Glomerular endothelial cell (primary cell): ENCODE results near the gene ALX1. TPM values are rescaled to one million over a fixed set of nuclear protein-coding genes. Genes with fewer than 3 reads are reported as not detected.
"Not testable (repeated sequence)": the region's sequence is repeated elsewhere in the genome, so short reads cannot be mapped to it uniquely, and the experiment has no call there.

ENCODE experiments used
- DNase-seq: peaks from one replicate; pipeline ENCODE4 v3.0.0-alpha.2; 2011; ENCODE audit warnings: low read depth, low spot score; ENCODE audit errors: extremely low read depth
- total RNA-seq: library from RNA; depleted of rRNA; stranded (reverse); fragments of >200 nt; gene quantifications from 2 replicates; pipeline ENCODE4 v1.2.3, GENCODE V29; 2015

ALX1 gene
- total RNA-seq, 1 donor from 2014 or later, result 0.64 TPM

DNA sequence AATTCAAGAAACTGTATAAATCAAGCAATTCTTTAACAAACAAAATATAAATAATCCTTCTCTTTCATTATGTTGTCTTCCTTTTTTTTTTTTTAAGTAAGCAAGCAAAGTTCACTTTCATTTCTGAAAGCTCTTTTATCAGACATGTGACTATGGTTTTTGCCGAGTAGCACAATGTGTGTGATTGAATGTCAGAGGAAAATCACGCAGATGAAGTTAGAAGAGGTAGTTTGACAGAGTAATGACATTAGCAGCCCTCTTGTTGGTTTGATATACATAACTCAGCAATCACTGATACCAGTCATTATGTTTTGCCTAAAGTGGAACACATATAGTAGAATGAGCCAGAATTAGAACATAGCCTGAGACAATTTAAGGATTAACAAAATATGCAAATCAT is 19.0 kb downstream of the ALX1 start:
- DNase-seq, result no peak

DNA sequence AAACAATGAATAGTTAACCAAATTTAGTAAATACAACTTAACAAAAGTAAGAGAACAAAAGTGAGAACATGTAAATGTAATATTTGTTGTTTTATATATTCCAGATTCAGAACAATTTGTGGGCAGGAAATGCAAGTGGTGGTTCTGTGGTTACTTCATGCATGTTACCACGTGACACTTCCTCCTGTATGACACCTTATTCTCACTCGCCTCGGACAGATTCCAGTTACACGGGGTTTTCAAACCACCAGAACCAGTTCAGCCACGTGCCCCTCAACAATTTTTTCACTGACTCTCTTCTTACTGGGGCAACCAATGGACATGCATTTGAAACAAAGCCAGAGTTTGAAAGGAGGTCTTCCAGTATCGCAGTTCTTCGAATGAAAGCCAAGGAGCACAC is 21.0 kb downstream of the ALX1 start:
- no peak for DNase-seq

DNA sequence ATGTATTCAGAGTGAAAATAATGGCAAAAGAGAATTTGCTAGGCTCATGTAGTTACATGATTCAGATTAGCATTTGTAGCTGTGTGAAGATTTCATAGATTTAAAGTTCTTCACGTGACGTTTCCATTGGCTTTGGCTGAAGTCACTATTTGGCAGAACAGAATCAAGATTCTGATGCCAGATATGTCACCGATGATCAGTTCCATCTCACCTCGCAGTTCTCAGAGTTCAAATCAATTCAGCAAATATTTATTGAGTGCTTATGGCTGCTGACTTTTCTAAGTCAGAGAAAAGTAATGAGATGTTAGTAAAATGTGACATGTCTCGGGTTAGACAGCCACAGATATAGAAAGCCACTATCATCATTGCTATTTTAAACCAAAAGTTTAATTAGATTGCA is 28.4 kb downstream of the ALX1 start:
- DNase-seq, result no peak

DNA sequence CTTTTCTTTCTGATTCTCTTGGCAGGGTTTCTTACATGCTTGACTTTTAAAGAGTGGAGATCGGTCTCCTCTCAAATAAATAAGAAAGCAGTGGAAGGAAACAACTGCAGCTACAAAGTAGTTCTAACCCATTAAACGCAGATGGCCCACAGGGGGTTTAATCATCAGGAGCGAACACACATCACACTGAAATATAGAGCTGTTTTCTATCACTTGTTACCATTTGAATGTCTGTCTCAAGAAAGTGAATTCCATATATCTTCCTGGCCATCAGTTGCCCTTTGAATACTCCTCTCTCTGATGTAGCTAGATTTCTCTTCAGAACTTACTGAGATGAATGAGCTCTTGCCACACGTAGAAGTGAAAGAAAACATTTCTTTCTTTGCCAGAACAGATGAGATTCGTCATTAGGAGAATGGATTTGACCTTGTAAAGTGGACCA is 29.1 kb downstream of the ALX1 start:
- no peak for DNase-seq

DNA sequence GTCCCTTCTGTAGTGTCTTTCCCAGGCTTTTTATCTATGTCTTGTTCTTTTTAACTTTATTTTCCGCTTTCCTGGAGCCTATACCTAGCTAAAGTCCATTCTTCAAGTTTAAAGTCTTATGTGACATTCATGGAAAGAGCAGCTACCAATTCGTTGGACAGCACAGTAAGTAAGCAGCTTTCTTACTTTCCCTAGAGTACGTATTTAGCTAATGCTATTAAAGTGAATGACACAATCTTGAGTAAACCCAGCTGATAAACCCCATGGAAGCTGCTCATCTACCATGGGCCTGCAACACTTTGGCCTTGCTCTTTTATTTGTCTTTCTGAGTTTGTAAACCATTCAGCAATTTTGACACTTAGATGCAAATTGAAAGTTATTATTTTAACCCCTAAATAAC is 30.0 kb downstream of the ALX1 start:
- no peak for DNase-seq

DNA sequence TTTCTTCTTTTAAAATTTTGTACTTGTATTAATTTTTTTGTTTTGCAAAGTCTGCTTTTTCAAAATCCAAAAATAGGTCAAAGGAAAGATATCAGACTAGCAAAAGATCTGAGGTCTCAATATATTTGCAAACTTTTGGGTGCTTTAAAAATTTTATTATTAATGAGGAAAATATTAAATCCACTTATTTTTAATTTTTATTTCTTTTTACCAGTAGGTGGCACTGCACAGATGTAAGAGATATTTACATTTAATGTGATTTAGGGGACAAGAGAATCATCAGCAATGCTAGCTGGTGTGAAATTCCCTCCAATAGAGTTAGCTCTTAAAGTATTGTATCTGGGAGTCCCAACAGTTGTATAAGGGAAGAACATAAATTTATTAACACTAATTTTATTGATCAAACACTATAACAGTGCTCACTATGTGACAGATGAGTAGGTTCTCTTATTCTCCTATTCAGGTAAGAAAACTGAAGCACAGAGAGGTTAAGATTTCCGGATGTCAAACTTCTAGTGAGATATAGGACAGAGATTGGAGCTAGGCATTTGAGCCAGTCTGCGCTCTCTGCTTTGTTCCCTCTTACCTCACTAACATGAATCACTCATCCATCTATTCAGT is 30.5 kb downstream of the ALX1 start:
- no peak for DNase-seq

DNA sequence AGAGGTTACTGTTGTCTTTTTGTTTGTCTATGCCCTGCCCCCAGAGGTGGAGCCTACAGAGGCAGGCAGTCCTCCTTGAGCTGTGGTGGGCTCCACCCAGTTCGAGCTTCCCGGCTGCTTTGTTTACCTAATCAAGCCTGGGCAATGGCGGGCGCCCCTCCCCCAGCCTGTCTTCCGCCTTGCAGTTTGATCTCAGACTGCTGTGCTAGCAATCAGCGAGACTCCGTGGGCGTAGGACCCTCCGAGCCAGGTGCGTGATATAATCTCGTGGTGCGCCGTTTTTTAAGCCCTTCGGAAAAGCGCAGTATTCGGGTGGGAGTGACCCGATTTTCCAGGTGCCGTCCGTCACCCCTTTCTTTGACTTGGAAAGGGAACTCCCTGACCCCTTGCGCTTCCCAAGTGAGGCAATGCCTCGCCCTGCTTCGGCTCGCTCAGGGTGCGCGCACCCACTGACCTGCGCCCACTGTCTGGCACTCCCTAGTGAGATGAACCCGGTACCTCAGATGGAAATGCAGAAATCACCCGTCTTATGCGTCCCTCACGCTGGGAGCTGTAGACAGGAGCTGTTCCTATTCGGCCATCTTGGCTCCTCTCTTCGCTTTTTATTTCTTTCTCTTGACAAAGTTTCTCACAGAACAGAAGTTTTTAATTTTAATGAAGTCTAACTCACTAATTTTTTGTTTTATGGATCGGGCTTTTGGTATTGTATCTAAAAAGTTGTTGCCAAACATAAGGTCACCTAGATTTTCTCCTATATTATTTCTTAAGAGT is 38.0 kb downstream of the ALX1 start:
- DNase-seq, result not testable (repeated sequence)

DNA sequence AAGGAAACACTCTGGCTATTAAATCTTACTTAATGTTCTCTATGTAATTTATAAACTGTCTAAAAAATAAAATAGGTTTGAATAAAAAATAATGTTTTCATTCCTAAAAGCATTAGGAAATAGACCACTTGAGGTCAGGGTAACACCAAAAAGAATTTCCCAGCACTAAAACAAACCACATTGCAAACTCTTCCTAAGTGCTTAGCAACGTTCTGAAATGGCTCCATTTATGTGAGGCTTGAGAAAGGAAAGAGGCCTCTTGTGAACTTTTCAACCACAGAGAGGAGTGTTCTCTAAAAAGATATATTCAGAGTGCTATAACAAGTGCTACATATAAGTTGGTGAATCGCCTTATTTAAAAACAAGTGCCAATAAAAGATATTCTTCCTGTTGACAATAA is 42.7 kb downstream of the ALX1 start:
- DNase-seq, result no peak

DNA sequence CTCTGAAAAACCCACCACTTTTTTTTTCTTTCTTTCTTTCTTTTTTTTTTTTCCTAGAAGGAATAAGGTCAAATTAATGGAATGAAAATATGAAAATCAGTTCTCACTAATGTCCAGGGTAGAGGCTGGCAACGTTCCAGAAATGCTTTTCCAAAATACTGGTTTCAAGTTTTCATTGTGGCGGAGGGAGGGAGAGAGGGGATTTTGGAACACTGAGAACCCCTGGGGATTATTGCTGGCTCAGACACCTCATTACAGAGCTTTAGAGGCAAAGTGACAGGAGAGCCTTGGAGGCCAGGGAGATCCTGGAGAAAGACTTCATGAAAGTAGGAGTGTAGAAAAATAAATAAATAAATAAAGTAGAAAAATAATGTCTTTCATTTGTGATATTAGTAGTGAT is 45.4 kb downstream of the ALX1 start:
- DNase-seq, result no peak

DNA sequence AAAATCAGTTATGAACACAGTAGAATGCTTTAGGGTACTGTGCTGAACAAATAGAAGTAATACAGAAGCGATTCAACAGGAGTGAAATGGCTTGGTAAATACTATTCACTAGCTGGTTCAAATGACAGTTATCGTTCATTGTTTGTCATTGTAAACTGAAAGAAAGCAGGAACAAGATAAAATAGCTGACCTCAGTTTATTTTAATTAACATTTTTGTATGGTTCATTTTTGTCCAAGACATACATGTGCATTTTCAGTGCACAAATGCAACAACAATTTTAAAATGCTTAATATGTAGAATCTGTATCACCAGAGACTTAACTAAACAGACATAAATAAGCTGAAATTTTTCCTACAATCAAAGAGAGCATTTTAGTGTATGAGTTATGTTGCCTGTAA is 49.9 kb downstream of the ALX1 start:
- DNase-seq, result no peak

DNA sequence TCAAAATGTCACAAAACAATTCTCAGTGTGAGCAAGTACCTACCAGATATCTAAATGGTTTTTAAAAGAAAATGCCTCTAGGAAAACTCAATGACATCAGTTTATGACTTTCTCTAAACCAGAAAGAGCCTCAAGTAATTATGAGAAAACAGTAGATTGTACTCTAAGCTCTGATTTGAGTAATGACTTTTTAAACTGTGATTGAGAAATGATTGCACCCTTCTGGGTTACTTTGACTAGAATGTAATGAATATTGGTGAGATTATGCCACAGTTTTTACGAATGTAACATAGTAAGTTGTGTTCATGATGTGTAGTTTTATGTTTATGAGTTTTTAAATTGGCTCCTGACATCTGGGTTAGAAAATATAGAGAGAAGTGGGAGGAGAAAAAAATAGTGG is 68.8 kb downstream of the ALX1 start:
- no peak for DNase-seq

DNA sequence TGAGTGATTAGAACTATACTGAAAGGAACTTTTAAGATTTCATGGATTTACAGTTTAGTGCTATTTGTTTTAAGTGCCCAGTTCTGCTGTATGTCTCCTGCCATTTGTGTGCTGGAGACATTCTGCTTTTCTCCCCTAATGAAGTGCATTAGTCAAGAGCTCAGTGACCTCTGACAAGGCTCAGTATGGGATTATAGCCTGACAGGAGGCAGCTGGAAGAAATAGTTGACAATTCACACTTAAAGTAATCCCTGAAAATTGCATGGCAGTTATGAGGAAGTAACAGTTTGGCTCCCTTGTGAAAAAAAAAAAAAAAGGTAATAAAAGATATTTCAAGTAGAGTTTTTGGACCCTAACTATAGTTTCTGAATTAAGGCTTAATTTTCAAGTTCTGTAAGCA is 70.3 kb downstream of the ALX1 start:
- DNase-seq, result no peak

Other genes starting within 250 kb of the ALX1 start
- gene TSPAN19, start 243.9 kb upstream of the ALX1 start, total RNA-seq, result 0.35 TPM in 1 of 2 replicates, not detected in the other
- gene LRRIQ1, start 243.9 kb upstream of the ALX1 start, total RNA-seq, result 0.78 and 0.88 TPM in 2 replicates